Measurements from ENCODE around the gene BMP10.

BMP10 gene, protein sequence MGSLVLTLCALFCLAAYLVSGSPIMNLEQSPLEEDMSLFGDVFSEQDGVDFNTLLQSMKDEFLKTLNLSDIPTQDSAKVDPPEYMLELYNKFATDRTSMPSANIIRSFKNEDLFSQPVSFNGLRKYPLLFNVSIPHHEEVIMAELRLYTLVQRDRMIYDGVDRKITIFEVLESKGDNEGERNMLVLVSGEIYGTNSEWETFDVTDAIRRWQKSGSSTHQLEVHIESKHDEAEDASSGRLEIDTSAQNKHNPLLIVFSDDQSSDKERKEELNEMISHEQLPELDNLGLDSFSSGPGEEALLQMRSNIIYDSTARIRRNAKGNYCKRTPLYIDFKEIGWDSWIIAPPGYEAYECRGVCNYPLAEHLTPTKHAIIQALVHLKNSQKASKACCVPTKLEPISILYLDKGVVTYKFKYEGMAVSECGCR

DNA sequence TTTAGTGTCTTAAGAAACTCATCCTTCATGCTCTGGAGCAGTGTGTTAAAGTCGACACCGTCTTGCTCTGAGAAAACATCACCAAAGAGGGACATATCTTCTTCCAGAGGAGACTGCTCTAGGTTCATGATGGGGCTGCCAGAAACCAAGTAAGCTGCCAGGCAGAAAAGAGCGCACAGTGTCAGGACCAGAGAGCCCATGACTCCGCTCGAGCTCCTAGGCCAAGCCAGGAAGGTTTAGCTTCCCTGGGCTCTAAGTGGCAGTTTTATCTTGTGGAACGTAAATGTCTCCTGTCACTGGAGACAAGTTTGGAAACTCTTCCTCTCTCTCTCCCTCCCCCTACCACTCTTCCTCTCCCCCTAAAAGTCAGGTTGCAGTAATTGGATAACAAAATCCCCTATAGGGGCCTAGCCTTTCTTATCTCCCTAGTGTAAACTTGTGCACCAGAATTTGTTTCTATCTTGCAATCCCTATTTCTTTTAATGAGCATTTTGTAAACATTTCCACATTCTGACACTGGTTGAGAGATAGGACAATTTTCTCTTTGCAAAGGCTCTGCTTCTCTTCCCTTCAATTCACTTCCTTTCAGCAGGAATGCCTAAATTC, at the start of gene BMP10:
BMP10 (minus strand) TSS at position 239 of the 606 bp plus-strand sequence; CDS start at position 200, 39 bp downstream.
- Histone ChIP-seq H3K9me3 (ENCODE audit: control insufficient read depth, insufficient read depth, low read length) (no peaks in the 10 kb centered on the region), H3K9ac (ENCODE audit: low read depth, low read length) (no peak within 1 kb of the TSS)

GRCh38 chr2:68920481-68921170, 49.4 kb upstream of the BMP10 start:
- Histone ChIP-seq H3K4me1 (ENCODE audit: control insufficient read depth, insufficient read depth, low read length) (no peaks in the 10 kb centered on the region), H3K9me3 (ENCODE audit: control insufficient read depth, insufficient read depth, low read length) (no peaks in the 10 kb centered on the region), H3K36me3 (ENCODE audit: control insufficient read depth, insufficient read depth, low read length) (no peaks in the 10 kb centered on the region), H3K27me3 (ENCODE audit: control insufficient read depth, insufficient read depth, low read length) (no peaks in the 10 kb centered on the region), H3K4me3 (ENCODE audit: low read depth, low read length) (no peak overlapping the region), H3K9ac (ENCODE audit: low read depth, low read length) (no peak overlapping the region)

More for the DNA sequence above, at the start of gene BMP10:
- no peak within 1 kb of the TSS for H3K4me3 ChIP-seq (ENCODE audit: low read depth, low read length)
- H3K36me3 ChIP-seq (ENCODE audit: control insufficient read depth, insufficient read depth, low read length): no peaks in the 10 kb centered on the region
- H3K27me3 ChIP-seq (ENCODE audit: control insufficient read depth, insufficient read depth, low read length): no peaks in the 10 kb centered on the region
- no peaks in the 10 kb centered on the region for H3K4me1 ChIP-seq (ENCODE audit: control insufficient read depth, insufficient read depth, low read length)

- Histone ChIP-seq H3K9ac (ENCODE audit: low read depth, low read length) (no peak overlapping the region), H3K27me3 (ENCODE audit: control insufficient read depth, insufficient read depth, low read length) (no peaks in the 10 kb centered on the region), H3K4me1 (ENCODE audit: control insufficient read depth, insufficient read depth, low read length) (no peaks in the 10 kb centered on the region), H3K36me3 (ENCODE audit: control insufficient read depth, insufficient read depth, low read length) (no peaks in the 10 kb centered on the region), H3K9me3 (ENCODE audit: control insufficient read depth, insufficient read depth, low read length) (no peaks in the 10 kb centered on the region), H3K4me3 (ENCODE audit: low read depth, low read length) (no peak overlapping the region)
Measured at GRCh38 chr2:68918497-68918896, 47.3 kb upstream of the BMP10 start.

DNA sequence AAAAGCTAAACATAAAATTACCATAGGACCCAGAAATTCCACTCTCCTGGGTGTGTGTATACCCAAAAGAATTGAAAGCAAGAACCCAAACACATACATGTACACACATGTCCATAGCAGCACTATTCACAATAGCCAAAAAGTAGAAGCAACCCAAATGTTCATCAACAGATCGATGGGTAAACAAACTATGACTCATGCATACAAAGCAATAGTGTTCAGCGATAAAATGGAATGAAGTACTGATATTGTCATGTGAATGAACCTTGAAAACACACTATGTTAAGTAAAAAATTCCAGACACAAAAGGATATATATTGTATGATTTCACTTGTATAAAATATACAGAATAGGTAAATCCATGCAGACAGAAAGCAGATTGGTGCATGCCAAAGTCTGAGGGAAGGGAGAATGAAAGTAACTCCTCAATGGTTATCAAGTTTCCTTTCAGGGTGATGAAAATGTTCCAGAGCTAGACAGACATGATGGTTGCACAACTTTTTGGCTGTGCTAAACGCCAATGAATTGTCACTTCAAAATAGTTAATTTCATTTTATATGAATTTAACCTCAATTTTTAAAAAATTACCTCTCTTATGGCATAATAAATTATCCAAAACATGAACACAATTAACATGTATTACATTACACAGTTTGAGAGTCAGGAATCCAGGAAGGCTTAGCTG, 46.0 kb upstream of the BMP10 start:
- Histone ChIP-seq H3K9ac (ENCODE audit: low read depth, low read length) (no peak overlapping the region), H3K27me3 (ENCODE audit: control insufficient read depth, insufficient read depth, low read length) (no peaks in the 10 kb centered on the region), H3K36me3 (ENCODE audit: control insufficient read depth, insufficient read depth, low read length) (no peaks in the 10 kb centered on the region), H3K4me1 (ENCODE audit: control insufficient read depth, insufficient read depth, low read length) (no peaks in the 10 kb centered on the region), H3K9me3 (ENCODE audit: control insufficient read depth, insufficient read depth, low read length) (no peaks in the 10 kb centered on the region), H3K4me3 (ENCODE audit: low read depth, low read length) (no peak overlapping the region)

GRCh38 chr2:68916226-68916625, 45.0 kb upstream of the BMP10 start:
- Histone ChIP-seq H3K4me3 (ENCODE audit: low read depth, low read length) (no peak overlapping the region), H3K36me3 (ENCODE audit: control insufficient read depth, insufficient read depth, low read length) (no peaks in the 10 kb centered on the region), H3K9me3 (ENCODE audit: control insufficient read depth, insufficient read depth, low read length) (no peaks in the 10 kb centered on the region), H3K27me3 (ENCODE audit: control insufficient read depth, insufficient read depth, low read length) (no peaks in the 10 kb centered on the region), H3K4me1 (ENCODE audit: control insufficient read depth, insufficient read depth, low read length) (no peaks in the 10 kb centered on the region), H3K9ac (ENCODE audit: low read depth, low read length) (no peak overlapping the region)

GRCh38 chr2:68915393-68915792, 44.2 kb upstream of the BMP10 start:
- Histone ChIP-seq H3K4me1 (ENCODE audit: control insufficient read depth, insufficient read depth, low read length) (peaks cover under 1% of the 10 kb centered on the region), H3K36me3 (ENCODE audit: control insufficient read depth, insufficient read depth, low read length) (no peaks in the 10 kb centered on the region), H3K27me3 (ENCODE audit: control insufficient read depth, insufficient read depth, low read length) (no peaks in the 10 kb centered on the region), H3K4me3 (ENCODE audit: low read depth, low read length) (no peak overlapping the region), H3K9me3 (ENCODE audit: control insufficient read depth, insufficient read depth, low read length) (no peaks in the 10 kb centered on the region), H3K9ac (ENCODE audit: low read depth, low read length) (no peak overlapping the region)

GRCh38 chr2:68913359-68913758, 42.2 kb upstream of the BMP10 start:
- Histone ChIP-seq H3K9me3 (ENCODE audit: control insufficient read depth, insufficient read depth, low read length) (no peaks in the 10 kb centered on the region), H3K9ac (ENCODE audit: low read depth, low read length) (no peak overlapping the region), H3K4me3 (ENCODE audit: low read depth, low read length) (no peak overlapping the region), H3K27me3 (ENCODE audit: control insufficient read depth, insufficient read depth, low read length) (no peaks in the 10 kb centered on the region), H3K4me1 (ENCODE audit: control insufficient read depth, insufficient read depth, low read length) (peaks cover 2% of the 10 kb centered on the region), H3K36me3 (ENCODE audit: control insufficient read depth, insufficient read depth, low read length) (no peaks in the 10 kb centered on the region)

DNA sequence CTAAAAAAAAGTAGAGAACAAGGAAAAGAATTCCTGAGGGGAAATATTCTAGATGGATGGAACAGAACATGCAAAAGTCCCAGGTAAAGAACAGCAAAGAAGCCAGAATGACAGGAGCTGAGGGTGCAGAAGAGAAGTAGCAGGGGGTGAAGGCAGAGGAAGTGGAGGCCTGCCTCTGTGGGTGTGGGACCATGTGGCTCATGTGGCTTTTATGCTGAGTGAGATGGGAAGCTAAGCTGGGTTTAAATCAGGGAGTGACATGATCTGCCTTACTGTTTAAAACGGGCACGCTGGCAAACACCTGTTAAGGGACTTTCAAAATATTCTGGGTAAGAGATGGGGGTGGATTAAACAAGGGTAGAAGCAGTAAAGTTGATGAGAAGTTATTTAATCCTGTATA, 41.5 kb upstream of the BMP10 start:
- Histone ChIP-seq H3K4me1 (ENCODE audit: control insufficient read depth, insufficient read depth, low read length) (peaks cover 2% of the 10 kb centered on the region), H3K9ac (ENCODE audit: low read depth, low read length) (no peak overlapping the region), H3K36me3 (ENCODE audit: control insufficient read depth, insufficient read depth, low read length) (no peaks in the 10 kb centered on the region), H3K27me3 (ENCODE audit: control insufficient read depth, insufficient read depth, low read length) (no peaks in the 10 kb centered on the region), H3K9me3 (ENCODE audit: control insufficient read depth, insufficient read depth, low read length) (no peaks in the 10 kb centered on the region), H3K4me3 (ENCODE audit: low read depth, low read length) (no peak overlapping the region)

GRCh38 chr2:68912111-68912510, 40.9 kb upstream of the BMP10 start:
- Histone ChIP-seq H3K9ac (ENCODE audit: low read depth, low read length) (no peak overlapping the region), H3K36me3 (ENCODE audit: control insufficient read depth, insufficient read depth, low read length) (no peaks in the 10 kb centered on the region), H3K27me3 (ENCODE audit: control insufficient read depth, insufficient read depth, low read length) (no peaks in the 10 kb centered on the region), H3K4me3 (ENCODE audit: low read depth, low read length) (no peak overlapping the region), H3K4me1 (ENCODE audit: control insufficient read depth, insufficient read depth, low read length) (peaks cover 2% of the 10 kb centered on the region), H3K9me3 (ENCODE audit: control insufficient read depth, insufficient read depth, low read length) (no peaks in the 10 kb centered on the region)

GRCh38 chr2:68911709-68912108, 40.5 kb upstream of the BMP10 start:
- H3K36me3 ChIP-seq (ENCODE audit: control insufficient read depth, insufficient read depth, low read length): no peaks in the 10 kb centered on the region
- H3K27me3 ChIP-seq (ENCODE audit: control insufficient read depth, insufficient read depth, low read length): no peaks in the 10 kb centered on the region
- H3K4me1 ChIP-seq (ENCODE audit: control insufficient read depth, insufficient read depth, low read length): peaks cover 2% of the 10 kb centered on the region
- no peak overlapping the region for H3K4me3 ChIP-seq (ENCODE audit: low read depth, low read length)
- no peak overlapping the region for H3K9ac ChIP-seq (ENCODE audit: low read depth, low read length)
- no peaks in the 10 kb centered on the region for H3K9me3 ChIP-seq (ENCODE audit: control insufficient read depth, insufficient read depth, low read length)

- Histone ChIP-seq H3K9me3 (ENCODE audit: control insufficient read depth, insufficient read depth, low read length) (no peaks in the 10 kb centered on the region), H3K4me1 (ENCODE audit: control insufficient read depth, insufficient read depth, low read length) (peaks cover 2% of the 10 kb centered on the region), H3K36me3 (ENCODE audit: control insufficient read depth, insufficient read depth, low read length) (no peaks in the 10 kb centered on the region), H3K9ac (ENCODE audit: low read depth, low read length) (no peak overlapping the region), H3K27me3 (ENCODE audit: control insufficient read depth, insufficient read depth, low read length) (no peaks in the 10 kb centered on the region), H3K4me3 (ENCODE audit: low read depth, low read length) (no peak overlapping the region)
Measured at GRCh38 chr2:68911246-68911645, 40.0 kb upstream of the BMP10 start.
